Islet precursor cell (in vitro differentiated cells): ENCODE measurements around the gene VOPP1.
"Not testable (repeated sequence)": the region's sequence is repeated elsewhere in the genome, so short reads cannot be mapped to it uniquely, and the experiment has no call there.

ENCODE experiments used
- DNase-seq: peaks from one replicate; pipeline ENCODE4 v3.0.0-alpha.2; 2018

Gene VOPP1, protein sequence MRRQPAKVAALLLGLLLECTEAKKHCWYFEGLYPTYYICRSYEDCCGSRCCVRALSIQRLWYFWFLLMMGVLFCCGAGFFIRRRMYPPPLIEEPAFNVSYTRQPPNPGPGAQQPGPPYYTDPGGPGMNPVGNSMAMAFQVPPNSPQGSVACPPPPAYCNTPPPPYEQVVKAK

DNA sequence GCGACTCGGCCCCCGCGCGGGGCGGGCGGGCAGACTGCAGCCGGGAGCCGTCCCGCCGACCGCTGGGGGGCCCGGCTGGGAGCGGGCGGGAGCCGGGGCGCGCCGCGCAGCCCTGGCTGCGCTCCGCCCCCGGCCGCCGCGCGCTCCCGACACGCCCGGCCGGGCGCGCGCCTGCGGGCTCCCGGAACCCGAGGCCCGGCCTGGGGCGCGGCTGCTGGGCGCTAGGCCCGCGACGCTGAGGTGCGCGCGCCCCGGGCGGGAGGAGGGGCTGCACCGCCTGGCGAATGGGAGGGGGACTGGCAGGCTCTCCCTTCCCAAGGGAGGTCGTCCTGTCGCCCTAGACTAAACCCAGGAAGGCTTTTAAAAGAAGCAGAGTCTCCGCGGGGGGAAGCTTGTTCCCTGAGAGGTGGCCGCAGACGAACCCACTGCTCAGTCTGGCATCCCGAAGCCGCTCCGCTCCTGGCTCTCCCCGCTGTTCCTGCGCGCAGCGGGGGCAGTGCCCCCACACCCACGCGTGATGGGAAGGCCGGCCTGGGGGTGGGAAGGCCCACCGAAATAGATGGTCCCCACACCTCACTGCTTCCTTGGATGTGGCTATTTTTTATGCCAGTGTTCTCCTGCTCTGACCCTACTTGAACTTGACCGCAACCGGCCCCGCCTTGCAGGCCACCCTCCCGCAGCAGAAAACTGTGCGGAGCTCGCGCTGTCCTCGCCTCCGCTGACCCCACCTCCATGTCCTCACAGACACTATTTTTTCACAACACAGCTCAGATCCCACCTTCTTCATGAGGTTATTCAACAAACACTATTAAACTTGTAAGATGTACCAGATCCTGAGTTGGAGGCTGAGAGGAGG, at the start of gene VOPP1:
Gene VOPP1, minus strand, starts transcription at position 125 of the 856 bp plus-strand sequence. CDS start 178 bp downstream, outside the sequence.
- peak; percentile 78 for DNase-seq

- no peak for DNase-seq
Measured at GRCh38 chr7:55618913-55619312, 46.6 kb upstream of the VOPP1 start.

GRCh38 chr7:55614365-55615064, 42.2 kb upstream of the VOPP1 start:
- not testable (repeated sequence) for DNase-seq

DNA sequence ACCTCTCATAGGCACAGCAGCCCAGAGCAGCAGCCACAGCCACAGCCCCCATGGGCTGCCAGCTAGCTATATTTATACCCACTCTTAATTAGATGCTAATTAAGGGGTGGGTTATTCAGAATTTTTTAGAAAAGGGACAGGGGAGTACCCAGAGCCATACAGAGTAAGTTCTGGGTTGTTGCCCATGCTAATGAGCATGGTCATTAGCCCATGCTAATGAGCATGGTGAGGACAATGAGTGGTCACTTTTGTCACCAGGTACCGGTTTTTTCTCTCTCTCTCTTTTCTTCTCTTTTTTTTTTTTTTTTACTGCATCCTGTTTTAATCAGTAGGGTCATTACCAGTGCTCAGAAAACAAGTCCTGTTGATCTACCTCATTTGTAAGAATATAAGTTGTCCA, 37.4 kb upstream of the VOPP1 start:
- not testable (repeated sequence) for DNase-seq

DNA sequence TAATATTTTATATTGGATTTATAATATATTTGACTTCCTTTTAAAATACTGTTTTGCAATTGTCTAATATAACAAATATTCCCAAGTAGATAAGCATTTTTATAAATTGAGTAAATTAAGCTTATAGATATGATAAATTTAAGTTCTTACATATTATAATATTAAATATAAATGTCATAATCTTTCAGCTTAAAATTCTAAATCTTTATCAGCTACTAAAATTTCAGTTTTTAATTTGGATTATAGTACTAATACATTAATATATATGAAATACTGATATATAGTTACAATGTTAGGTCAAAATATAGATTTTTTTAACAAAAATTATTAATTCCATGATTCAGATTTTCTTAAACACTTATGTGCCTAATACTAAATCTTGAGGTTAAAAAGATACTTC, 33.4 kb upstream of the VOPP1 start:
- DNase-seq, result not testable (repeated sequence)

DNA sequence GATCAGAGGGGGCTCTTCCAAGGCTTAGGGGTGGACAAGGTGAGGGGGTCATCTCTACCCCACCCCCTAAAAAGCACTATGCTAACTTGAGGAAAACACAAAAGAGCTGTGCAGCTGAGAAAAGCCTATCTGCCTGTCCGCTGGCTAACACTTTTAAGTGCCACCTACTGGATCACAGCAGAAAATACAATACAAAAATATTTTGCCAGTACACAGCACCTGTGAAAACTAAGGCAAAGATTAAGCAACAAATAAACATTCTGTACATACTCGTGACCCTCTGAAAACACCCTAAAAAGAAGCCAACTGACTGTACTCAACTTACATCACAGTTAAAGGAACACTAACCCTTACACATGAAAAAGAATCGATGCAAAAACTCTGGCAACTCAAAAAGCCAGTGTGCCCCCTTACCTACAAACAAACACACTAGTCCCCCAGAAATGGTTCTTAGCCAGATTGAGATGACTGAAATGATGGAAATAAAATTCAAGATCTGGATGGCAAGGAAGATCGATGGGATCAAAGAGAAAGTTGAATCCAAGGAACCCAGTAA, 25.7 kb upstream of the VOPP1 start:
- DNase-seq, result not testable (repeated sequence)

DNA sequence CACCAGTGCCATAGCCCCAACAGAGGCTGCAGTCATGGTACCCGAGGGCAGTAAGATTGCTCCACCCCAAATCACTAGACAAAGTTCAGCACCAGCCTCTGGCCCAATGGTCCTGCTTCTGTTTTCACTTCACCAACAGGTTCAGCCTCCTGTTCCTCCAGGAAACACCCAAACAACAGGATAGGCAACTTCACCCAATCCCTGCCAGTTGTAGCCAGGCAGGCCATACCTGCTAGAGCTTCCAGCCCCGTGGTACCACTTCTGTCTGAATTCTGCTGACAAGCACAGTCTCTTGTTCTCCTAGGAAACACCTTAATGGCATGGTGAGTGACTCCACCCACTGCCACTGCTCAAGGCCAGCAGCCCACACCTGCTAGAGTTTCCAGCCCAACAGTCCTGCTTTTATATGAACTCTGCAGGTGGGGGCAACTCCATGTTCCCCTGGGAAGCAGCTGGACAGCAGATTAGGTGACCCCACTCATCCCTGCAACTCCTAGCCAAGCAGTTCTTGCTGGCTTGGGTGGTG, 25.0 kb upstream of the VOPP1 start:
- DNase-seq, result not testable (repeated sequence)

DNA sequence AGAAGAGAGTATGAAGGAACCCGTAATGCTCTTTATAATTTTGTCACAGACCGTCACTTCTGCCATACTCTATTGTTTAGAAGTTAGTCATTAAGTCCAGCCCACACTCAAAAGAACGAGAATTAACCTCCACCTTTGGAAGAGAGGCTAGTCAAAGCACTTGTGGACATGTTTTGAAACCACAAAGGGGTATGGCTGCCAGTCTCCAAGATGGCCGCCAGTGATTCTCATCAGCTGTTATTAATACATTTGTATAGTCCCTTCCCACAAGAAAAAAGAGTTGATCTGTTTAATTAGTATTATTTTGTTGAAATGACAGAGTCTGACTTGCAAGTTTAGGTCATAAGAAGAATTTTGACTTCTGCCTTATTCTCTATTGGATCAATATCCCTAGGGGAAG, 23.2 kb upstream of the VOPP1 start:
- DNase-seq, result no peak

DNA sequence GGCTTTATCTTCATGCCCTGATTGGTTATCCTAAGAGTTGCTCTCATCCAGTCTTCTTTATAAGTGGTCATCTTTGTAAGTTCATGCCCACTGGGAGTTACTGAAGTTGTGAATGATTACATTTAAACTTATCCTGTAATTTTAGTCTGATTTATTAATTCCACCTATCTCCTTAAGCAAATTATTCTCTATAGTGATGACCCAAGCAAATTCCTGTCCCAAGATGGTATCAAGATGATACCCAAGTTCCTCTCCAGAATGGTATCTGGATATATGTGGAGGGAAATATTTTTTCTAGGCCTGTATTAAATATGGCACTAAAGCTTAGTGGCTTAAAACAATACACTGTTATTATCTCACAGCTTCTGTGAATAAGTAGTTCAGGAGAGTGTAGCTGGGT, 22.6 kb upstream of the VOPP1 start:
- no peak for DNase-seq

- DNase-seq, result peak; percentile 51
Measured at GRCh38 chr7:55594414-55594813, 22.1 kb upstream of the VOPP1 start.

DNA sequence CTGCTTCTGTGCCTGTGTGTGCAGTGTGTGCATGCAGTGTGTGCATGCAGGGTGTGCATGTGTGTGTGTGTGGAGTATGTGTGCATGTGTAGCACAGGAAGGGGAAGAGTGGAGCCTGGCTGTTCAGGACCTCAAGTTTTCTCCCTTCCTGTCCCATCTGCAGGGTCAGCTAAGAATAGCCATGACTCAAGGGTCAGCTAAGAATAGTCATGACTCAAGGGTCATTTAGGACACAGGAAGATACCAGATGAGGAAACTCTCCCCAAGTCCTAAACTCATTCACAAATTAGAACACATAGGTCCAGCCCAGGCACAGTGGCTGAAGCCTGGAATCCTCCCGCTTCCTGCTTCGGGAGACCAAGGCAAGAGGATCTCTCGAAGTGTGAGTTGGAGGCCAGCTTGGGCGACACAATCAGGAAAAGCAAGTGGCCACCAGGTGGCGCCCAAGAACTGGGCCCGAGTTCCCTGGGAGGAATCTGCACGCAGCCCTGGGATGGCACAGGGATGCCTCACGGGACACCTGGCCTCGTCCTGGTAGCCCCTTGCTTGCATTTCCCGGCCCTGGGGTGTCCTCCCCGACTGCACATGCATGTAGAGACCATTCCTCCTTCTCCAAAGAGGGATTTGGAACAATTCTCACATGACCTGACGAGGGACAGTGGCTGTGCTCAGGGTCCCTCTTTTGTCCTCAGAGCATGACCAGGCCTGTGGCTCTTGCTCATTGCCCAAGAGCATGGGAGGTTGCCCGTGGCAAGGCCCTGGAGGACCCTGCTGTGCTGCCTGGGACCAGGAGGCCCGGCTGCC, 21.4 kb upstream of the VOPP1 start:
- DNase-seq, result peak; percentile 80

- no peak for DNase-seq
Measured at GRCh38 chr7:55593172-55593514, 20.8 kb upstream of the VOPP1 start.

DNA sequence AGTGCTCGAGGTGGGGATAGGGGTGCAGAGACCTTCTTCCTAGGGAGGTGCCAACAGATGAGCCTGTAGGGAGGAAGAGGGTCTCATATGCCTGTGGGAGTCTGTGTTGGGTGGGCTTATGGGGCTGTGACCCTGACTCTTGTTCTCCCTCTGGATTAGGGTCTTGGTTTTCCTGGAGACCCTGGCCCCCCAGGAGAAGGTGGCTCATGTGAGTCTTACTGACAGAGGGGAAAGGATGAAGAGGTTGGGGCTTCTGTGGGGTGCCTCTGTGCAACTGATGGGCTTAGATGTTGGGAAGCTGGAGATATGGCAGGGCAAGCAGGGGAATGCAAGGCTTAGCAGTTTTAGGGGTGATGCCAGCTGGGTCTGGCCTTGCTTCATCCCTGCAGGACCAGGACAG, 20.2 kb upstream of the VOPP1 start:
- DNase-seq, result no peak

DNA sequence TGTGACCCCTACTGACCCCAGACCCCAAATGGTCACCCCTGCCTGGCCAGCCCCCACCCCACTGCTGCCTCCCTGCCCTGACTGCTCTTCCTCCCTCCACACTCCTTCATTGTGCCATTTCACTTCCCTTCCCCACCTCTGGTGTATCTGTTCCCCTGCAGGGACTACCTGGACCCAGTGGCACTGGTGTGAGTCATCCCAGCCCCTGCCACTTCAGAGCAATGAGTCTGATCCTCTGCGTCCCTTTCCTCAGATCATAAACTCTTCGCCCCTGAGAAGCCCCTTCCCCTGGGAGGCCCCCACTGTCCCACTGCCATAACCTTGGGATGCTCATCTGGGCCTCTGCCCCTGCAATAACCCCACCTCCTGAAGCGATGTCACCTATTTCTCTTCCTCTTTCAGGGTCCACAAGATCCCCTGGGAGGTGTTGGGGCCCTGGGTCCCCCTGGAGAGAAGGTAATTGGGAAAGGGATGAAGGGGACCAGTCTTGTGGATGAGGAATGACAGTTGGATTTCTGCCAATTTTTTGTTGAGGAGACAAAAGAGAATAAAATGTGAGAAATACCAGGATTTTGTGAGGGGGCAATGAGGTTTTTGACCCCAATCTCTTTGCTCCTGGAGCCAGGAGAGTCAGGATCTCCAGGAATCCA, 19.1 kb upstream of the VOPP1 start:
- no peak for DNase-seq

GRCh38 chr7:55590517-55591281, 18.4 kb upstream of the VOPP1 start:
- DNase-seq, result no peak

- DNase-seq, result no peak
Measured at GRCh38 chr7:55589905-55590304, 17.6 kb upstream of the VOPP1 start.

- no peak for DNase-seq
Measured at GRCh38 chr7:55588976-55589604, 16.8 kb upstream of the VOPP1 start.

- no peak for DNase-seq
Measured at GRCh38 chr7:55588379-55588699, 16.0 kb upstream of the VOPP1 start.

DNA sequence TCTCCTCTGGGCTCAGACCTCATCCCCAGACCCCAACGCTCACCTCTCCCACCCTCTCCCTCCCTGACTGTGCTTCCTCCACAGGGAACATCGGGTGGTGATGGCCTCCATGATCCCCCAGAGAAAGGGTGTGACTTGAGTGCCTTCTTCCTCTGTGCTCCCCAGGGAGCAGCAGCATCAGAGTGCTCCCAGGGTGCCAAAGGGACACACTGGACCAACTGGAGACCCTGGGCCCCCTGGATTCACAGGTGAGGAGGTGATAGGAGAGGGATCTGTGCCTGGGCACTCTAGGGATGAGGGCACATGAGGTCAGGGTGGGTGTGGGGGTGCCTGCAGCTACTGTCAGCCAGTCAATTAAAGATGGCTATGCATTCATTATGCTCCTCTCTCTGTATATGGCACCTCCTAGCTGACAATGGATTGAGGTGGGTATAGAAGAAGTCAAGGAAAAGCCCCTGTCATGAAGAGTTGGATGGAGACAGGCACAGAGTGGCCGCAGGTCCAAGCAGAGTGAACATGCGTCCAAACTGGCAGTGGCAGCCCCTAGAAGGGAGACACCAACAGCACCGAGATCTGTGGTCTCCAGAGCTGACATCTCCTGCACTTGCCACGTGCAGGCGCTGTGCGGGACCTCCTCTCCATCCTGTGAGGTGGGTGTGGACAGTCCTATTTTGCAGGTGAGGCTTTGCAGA, 15.5 kb upstream of the VOPP1 start:
- DNase-seq, result no peak

DNA sequence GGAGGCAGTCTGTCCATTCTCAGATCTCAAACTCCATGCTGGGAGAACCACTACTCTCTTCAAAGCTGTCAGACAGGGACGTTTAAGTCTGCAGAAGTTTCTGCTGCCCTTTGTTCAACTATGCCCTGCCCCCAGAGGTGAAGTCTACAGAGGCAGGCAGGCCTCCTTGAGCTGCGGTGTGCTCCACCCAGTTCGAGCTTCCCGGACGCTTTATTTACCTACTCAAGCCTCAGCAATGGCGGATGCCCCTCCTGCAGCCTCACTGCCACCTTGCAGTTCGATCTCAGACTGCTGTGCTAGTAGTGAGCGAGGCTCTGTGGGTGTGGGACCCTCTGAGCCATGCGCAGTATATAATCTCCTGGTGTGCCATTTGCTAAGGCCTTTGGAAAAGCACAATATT, 10.4 kb upstream of the VOPP1 start:
- DNase-seq, result not testable (repeated sequence)
